Activated T-helper 2 cell treated with anti-CD3 and anti-CD28 coated beads, Interferon-gamma antibody, Interleukin-2, Interleukin-4, amounts not matched to agents 10 μg/mL and 5 μg/mL and 100 μg/mL, durations not matched to agents 14 hours and 24 hours and 36 hours (primary cell): Measurements from ENCODE around the gene EPS8L3. TPM values are rescaled to one million over a fixed set of nuclear protein-coding genes. Genes with fewer than 3 reads are reported as not detected.
"Not testable (repeated sequence)": the region's sequence is repeated elsewhere in the genome, so short reads cannot be mapped to it uniquely, and the experiment has no call there.

Experiments used
- DNase-seq: peaks from one replicate; pipeline ENCODE4 v3.0.0; 2021; ENCODE audit warnings: low spot score
- H3K27ac Mint-ChIP-seq: one replicate; pipeline ENCODE4 v1.8.0; 2021; ENCODE audit warnings: mixed read lengths
- H3K27me3 Mint-ChIP-seq: one replicate; pipeline ENCODE4 v1.8.0; 2021; ENCODE audit warnings: low read depth, mixed read lengths
- H3K36me3 Mint-ChIP-seq: one replicate; pipeline ENCODE4 v1.8.0; 2021; ENCODE audit warnings: low read depth, mixed read lengths
- H3K4me1 Mint-ChIP-seq: one replicate; pipeline ENCODE4 v1.8.0; 2021; ENCODE audit warnings: low read depth, mixed read lengths
- H3K4me3 Mint-ChIP-seq: one replicate; pipeline ENCODE4 v1.8.0; 2021; ENCODE audit warnings: low read depth, mild to moderate bottlenecking, moderate library complexity, mixed read lengths
- H3K9me3 Mint-ChIP-seq: one replicate; pipeline ENCODE4 v1.8.0; 2021; ENCODE audit warnings: mixed read lengths
- intact Hi-C: fragments of 100-400 bp; cut with micrococcal nuclease; formaldehyde crosslinking; loops from one replicate; pipeline ENCODE4 v1.15.1; 2023
- total RNA-seq: library from RNA; stranded (reverse); gene quantifications from 2 replicates; pipeline ENCODE4 v1.2.3, GENCODE V29; 2022

Gene EPS8L3
- total RNA-seq, 1 donor from 2014 or later: not detected

- Mint-ChIP-seq H3K27me3 (no peaks in the 10 kb centered on the region), H3K36me3 (peaks cover 4% of the 10 kb centered on the region), H3K4me1 (peaks cover 78% of the 10 kb centered on the region), H3K27ac (peak overlapping the region; percentile 98), H3K9me3 (no peaks in the 10 kb centered on the region), H3K4me3 (peak overlapping the region; percentile 77)
- no peak for DNase-seq
- intact Hi-C loops: loop anchor here (1.0 kb wide), 4 partner anchors 11 to 105 kb away; no protein-coding TSS in a partner anchor
These were observed 38.0 kb upstream of the EPS8L3 start for GRCh38 chr1:109801791-109802135.

DNA sequence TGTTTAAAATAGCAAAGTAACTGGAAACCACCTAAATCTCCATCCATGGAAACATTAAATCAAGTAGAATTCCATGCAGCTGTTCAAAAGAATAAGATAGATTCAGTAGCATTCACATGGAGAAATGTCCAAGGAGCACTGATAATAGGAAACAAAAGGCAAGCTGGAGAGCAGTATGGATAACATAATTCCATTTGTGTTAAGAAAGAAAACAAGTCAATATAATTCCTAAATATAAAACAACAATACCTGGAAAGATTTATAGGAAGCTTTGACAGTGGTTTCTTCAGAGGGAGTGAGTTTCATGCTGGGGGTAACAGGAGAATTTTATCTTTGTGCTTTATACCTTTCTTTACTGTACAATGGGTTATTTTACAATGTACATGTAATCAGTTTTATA is 36.6 kb upstream of the EPS8L3 start:
- peaks cover 73% of the 10 kb centered on the region for H3K4me1 Mint-ChIP-seq
- no peaks in the 10 kb centered on the region for H3K9me3 Mint-ChIP-seq
- H3K27me3 Mint-ChIP-seq: no peaks in the 10 kb centered on the region
- no peak overlapping the region for H3K4me3 Mint-ChIP-seq
- intact Hi-C loops: no loop called here
- H3K36me3 Mint-ChIP-seq: peaks cover 4% of the 10 kb centered on the region
- DNase-seq: no peak
- peak overlapping the region; percentile 69 for H3K27ac Mint-ChIP-seq

GRCh38 chr1:109799445-109799844 is 35.7 kb upstream of the EPS8L3 start:
- H3K27ac Mint-ChIP-seq: peak overlapping the region; percentile 24
- peaks cover 4% of the 10 kb centered on the region for H3K36me3 Mint-ChIP-seq
- no peaks in the 10 kb centered on the region for H3K9me3 Mint-ChIP-seq
- H3K4me1 Mint-ChIP-seq: peaks cover 77% of the 10 kb centered on the region
- intact Hi-C loops: no loop called here
- no peak overlapping the region for H3K4me3 Mint-ChIP-seq
- DNase-seq: no peak
- no peaks in the 10 kb centered on the region for H3K27me3 Mint-ChIP-seq

GRCh38 chr1:109797303-109797595 is 33.5 kb upstream of the EPS8L3 start:
- H3K9me3 Mint-ChIP-seq, H3K27me3 Mint-ChIP-seq, H3K36me3 Mint-ChIP-seq, H3K4me3 Mint-ChIP-seq, intact Hi-C loops, DNase-seq: not testable (repeated sequence)
- peak overlapping the region; percentile 91 for H3K27ac Mint-ChIP-seq
- peaks cover 75% of the 10 kb centered on the region for H3K4me1 Mint-ChIP-seq

DNA sequence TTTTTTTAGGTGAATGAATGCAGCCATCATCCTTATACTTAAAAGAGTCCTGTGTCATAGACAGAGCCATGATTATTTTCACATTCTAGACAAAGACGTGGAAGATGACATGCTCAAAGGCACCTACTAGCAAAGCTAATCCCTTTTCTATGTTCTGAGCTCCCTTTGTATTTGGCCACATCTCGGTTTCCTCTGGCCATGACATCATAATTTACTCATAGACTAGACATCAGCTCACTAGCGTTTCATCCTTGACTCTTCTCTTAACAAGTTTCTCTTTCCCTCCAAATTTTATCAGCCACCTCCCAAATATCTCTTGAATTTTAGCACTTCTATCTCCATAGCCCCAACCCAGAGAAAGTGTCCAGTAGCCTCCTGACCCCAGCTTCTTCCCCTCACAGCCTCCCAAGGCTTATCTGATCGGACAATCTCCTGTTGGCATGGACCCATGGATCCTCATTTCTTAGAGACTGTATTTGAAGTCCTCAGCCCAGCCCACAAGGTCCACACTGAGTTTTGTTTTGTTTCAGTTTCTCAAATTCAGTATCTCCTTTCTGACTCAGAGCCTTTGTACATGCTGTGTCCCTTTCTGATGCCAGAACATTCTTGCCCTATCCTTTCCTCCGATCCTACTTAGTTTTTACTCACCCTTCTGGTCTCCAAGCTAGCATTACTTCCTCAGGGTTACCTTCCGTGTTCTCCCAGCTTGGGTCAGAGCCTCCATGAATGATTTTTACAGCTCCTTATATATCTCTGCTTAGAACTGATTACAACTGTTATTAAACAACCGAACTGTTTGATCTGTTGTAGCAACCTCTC is 33.0 kb upstream of the EPS8L3 start:
- Mint-ChIP-seq H3K4me1 (peaks cover 74% of the 10 kb centered on the region), H3K27me3 (no peaks in the 10 kb centered on the region), H3K4me3 (peak overlapping the region; percentile 10), H3K9me3 (no peaks in the 10 kb centered on the region), H3K36me3 (peaks cover 4% of the 10 kb centered on the region), H3K27ac (peak overlapping the region; percentile 91)
- intact Hi-C loops: no loop called here
- no peak for DNase-seq

DNA sequence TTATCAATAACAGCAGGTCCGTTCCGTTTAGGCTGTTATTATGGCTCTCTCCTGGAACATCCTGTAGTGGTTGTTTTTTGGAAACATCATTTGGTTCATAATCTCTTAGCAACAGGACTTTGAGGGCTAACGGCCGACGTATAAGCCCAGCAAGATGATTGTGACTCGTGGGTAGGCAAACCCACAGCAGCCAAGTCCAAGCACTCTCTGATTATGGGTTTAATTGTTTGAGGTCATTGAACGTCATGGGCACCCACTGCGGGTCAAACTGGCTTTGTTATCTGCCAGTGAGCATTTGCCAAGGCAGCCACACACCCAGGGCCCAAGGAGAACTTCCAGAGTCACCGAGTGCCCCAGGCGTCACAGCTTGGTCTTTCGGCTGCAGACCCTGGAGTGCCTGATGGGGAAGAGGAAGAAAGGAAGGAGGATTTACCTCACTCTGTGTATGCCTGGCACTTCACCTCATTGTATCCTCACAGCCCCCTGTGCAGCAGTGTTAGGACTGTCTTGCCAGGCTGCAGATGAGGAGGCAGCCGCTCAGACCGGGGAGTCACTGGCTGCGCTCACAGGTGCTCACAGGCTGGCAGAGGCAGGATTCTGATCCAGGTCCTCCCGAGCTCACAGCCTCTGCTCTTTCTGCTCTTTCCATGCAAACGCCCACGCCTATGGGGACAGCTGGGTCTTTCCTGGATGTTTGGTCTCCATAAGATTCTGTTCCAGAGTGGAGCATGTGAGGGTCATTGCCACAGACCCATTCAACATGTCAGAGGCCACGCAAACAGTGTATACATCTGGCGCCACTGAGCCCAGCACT is 30.8 kb upstream of the EPS8L3 start:
- H3K9me3 Mint-ChIP-seq: no peaks in the 10 kb centered on the region
- H3K27me3 Mint-ChIP-seq: no peaks in the 10 kb centered on the region
- no peak overlapping the region for H3K4me3 Mint-ChIP-seq
- peaks cover 7% of the 10 kb centered on the region for H3K36me3 Mint-ChIP-seq
- peaks cover 79% of the 10 kb centered on the region for H3K4me1 Mint-ChIP-seq
- peak overlapping the region; percentile 47 for H3K27ac Mint-ChIP-seq
- DNase-seq: no peak
- intact Hi-C loops: loop anchor here (5.0 kb wide), 1 partner anchor 33 kb away; no protein-coding TSS in a partner anchor

DNA sequence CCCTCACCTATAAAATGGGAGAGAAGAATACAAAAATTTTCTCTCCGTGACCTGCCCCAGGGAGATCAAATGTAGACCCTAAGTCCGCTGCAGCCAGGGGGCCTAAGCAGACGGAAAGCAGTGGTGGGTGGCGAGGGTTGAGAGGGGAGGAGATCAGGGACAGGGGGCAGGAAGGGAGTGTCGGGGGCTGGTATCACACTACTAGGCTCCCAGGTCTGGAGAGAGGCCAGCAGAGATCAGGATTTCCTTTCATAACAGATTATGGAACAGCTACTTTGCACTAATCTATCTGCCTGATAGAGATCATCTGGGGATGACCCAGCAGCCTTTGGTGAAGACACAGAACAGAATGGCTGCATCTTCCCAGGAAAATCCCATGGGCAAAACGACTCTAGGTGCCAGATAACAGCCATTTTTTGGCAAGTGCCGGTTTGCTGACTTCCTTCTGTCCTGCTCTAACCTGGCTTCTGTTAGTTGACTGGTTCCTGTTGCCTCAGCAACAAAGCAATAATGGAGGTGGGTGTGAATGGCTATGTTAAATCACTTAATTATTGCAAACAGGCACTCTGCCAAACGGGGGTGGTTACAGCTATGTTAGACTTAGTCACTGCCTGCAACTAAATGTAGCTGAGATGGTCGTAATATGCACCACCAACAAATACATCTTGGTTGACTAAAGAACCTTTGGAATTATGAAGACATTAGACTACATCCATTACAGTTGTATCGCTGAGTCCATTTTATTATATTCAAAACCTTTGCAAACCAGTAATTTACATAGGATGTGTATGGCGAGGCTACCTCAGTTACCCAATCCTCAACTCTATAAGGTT is 30.0 kb upstream of the EPS8L3 start:
- peaks cover 79% of the 10 kb centered on the region for H3K4me1 Mint-ChIP-seq
- no peaks in the 10 kb centered on the region for H3K9me3 Mint-ChIP-seq
- H3K36me3 Mint-ChIP-seq: peaks cover 4% of the 10 kb centered on the region
- no peak for DNase-seq
- intact Hi-C loops: loop anchor here (5.0 kb wide), 1 partner anchor 34 kb away; no protein-coding TSS in a partner anchor
- peak overlapping the region; percentile 68 for H3K27ac Mint-ChIP-seq
- no peak overlapping the region for H3K4me3 Mint-ChIP-seq
- H3K27me3 Mint-ChIP-seq: no peaks in the 10 kb centered on the region

DNA sequence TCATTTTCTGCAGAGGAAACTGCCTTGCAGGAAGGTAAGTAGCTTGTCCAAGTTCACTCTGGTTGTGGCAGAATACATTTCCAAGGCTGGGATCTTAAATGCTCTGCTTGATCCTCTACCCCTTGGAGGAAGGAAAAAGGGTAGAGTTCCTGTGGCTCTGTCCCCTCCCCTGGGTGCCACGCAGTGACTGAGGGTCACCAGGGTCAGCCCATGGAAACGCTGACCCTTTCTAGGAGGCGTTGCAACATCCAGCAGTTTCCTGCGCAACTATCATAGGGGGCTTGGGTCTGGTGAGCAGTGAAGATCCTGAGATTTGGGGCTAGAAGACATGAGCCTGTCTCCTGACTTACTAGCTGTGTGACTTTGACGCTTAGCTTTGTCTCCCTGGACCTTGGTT is 29.4 kb upstream of the EPS8L3 start:
- no peaks in the 10 kb centered on the region for H3K9me3 Mint-ChIP-seq
- no peak overlapping the region for H3K4me3 Mint-ChIP-seq
- no peaks in the 10 kb centered on the region for H3K27me3 Mint-ChIP-seq
- no peak for DNase-seq
- intact Hi-C loops: loop anchor here (5.0 kb wide), 1 partner anchor 34 kb away; no protein-coding TSS in a partner anchor
- H3K27ac Mint-ChIP-seq: peak overlapping the region; percentile 68
- peaks cover 4% of the 10 kb centered on the region for H3K36me3 Mint-ChIP-seq
- H3K4me1 Mint-ChIP-seq: peaks cover 78% of the 10 kb centered on the region

DNA sequence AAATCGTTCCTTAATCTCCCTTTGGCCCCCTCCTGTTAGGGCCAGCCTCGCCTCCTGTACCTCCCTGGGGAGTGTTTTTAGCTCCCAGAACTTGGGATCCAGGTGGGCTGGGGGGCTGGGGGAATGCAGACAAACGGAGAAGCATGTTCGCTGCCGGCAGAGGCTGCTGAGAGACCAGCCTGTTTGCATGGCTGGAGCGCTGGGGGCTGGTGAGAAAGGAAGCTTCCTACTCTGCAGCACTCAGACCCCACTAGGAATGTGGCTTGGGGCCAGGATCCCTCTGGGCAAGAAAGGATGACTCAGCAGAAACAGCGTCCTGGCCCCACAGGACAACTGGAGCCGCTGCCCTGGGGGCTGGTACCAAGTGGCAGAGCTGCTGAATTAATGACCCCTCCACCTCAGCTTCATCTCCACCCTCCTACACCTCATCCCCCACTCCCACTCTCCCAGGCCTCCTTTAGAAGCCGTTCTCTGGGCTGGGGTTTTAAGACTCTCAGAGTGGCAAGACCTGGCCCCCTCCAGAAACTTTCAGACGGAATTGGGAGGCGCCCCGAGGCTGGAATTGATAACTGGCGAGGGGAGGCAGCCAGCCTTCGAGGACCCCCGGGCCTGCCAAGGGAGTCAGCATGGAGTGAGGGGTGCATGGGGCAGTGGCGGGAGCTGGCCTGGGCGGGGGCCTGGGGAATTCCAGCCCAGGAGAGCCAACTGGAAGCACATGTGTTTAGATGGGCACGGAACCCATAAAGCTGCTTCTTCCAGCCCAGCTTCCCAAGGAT is 28.5 kb upstream of the EPS8L3 start:
- no peaks in the 10 kb centered on the region for H3K27me3 Mint-ChIP-seq
- no peak for DNase-seq
- peaks cover 73% of the 10 kb centered on the region for H3K4me1 Mint-ChIP-seq
- peak overlapping the region; percentile 68 for H3K27ac Mint-ChIP-seq
- no peak overlapping the region for H3K4me3 Mint-ChIP-seq
- H3K36me3 Mint-ChIP-seq: peaks cover 4% of the 10 kb centered on the region
- intact Hi-C loops: loop anchor here (5.0 kb wide), 1 partner anchor 35 kb away; no protein-coding TSS in a partner anchor
- H3K9me3 Mint-ChIP-seq: no peaks in the 10 kb centered on the region

GRCh38 chr1:109791495-109792043 is 27.8 kb upstream of the EPS8L3 start:
- Mint-ChIP-seq H3K36me3 (peaks cover 4% of the 10 kb centered on the region), H3K4me3 (no peak overlapping the region), H3K4me1 (peaks cover 71% of the 10 kb centered on the region), H3K27me3 (no peaks in the 10 kb centered on the region), H3K9me3 (no peaks in the 10 kb centered on the region), H3K27ac (peak overlapping the region; percentile 97)
- no peak for DNase-seq
- intact Hi-C loops: loop anchor here (1.0 to 5.0 kb wide), 2 partner anchors 36 to 119 kb away; partner anchors contain the start of gene CSF1

- Mint-ChIP-seq H3K36me3 (peaks cover 4% of the 10 kb centered on the region), H3K4me3 (peak overlapping the region; percentile 45), H3K27me3 (no peaks in the 10 kb centered on the region), H3K27ac (peak overlapping the region; percentile 97), H3K9me3 (no peaks in the 10 kb centered on the region), H3K4me1 (peaks cover 75% of the 10 kb centered on the region)
- peak; percentile 80 for DNase-seq
- intact Hi-C loops: loop anchor here (1.0 to 5.0 kb wide), 6 partner anchors 11 to 193 kb away; partner anchors contain the start of genes AHCYL1 and CSF1
These were observed 27.2 kb upstream of the EPS8L3 start for GRCh38 chr1:109790735-109791494.
